Measurements from ENCODE around the gene ZNF205. TPM values are rescaled to one million over a fixed set of nuclear protein-coding genes. Genes with fewer than 3 reads are reported as not detected.

Gene ZNF205
- total RNA-seq, 2 experiments from 2014 or later: not detected

- Histone ChIP-seq H3K4me1 (ENCODE audit: insufficient read depth, low read length) (peaks cover 63% of the 10 kb centered on the region), H3K9me3 (ENCODE audit: control insufficient read depth in 1 of 2, insufficient read depth in 1 of 2, low read length in 2 of 2) (no peaks in the 10 kb centered on the region), H3K4me3 (ENCODE audit: low read length) (peak overlapping the region; percentile 44), H3K27me3 (ENCODE audit: control insufficient read depth in 1 of 2, insufficient read depth in 2 of 2, low read length in 2 of 2) (no peaks in the 10 kb centered on the region), H3K27ac (ENCODE audit: low read depth in 1 of 2, low read length in 2 of 2) (peak overlapping the region in 1 of 2 donors; percentile 22), H3K36me3 (ENCODE audit: insufficient read depth, low read length) (no peaks in the 10 kb centered on the region)
- peaks cover 63% of the 10 kb centered on the region for H3K4me1 Mint-ChIP-seq (ENCODE audit: low read depth)
- no peak for TF ChIP-seq CTCF (IDR thresholded peaks at IDR 0.05)
- H3K27me3 Mint-ChIP-seq: no peaks in the 10 kb centered on the region
- POLR2A ChIA-PET: interaction anchor here (0.9 to 4.5 kb wide), 4 partner anchors 10 to 48 kb away, joined by 3 to 35 read pairs (median 4); partner anchors contain the start of gene ZNF213
- peak overlapping the region; percentile 42 for H3K4me3 Mint-ChIP-seq
- DNase-seq: peak in 1 of 14 experiments; percentile 58
- H3K27ac Mint-ChIP-seq: no peak overlapping the region
- no peaks in the 10 kb centered on the region for H3K36me3 Mint-ChIP-seq (ENCODE audit: low read depth)
- CTCF ChIA-PET: interaction anchor here (1.0 to 2.5 kb wide), 2 partner anchors 10 to 28 kb away, joined by 3 to 10 read pairs; no protein-coding TSS in a partner anchor
- intact Hi-C loops (cut with DNase I, micrococcal nuclease): no loop called here
- no peaks in the 10 kb centered on the region for H3K9me3 Mint-ChIP-seq
- peak; percentile 68 for ATAC-seq (ENCODE audit: poor library complexity)
Measured at GRCh38 chr16:3086596-3087242, 25.7 kb upstream of the ZNF205 start.

GRCh38 chr16:3087243-3088235, 24.8 kb upstream of the ZNF205 start:
- Histone ChIP-seq H3K4me3 (ENCODE audit: low read length) (peak overlapping the region; percentile 44), H3K4me1 (ENCODE audit: insufficient read depth, low read length) (peaks cover 63% of the 10 kb centered on the region), H3K36me3 (ENCODE audit: insufficient read depth, low read length) (no peaks in the 10 kb centered on the region), H3K9me3 (ENCODE audit: control insufficient read depth in 1 of 2, insufficient read depth in 1 of 2, low read length in 2 of 2) (no peaks in the 10 kb centered on the region), H3K27ac (ENCODE audit: low read depth in 1 of 2, low read length in 2 of 2) (peak overlapping the region; percentile 10 to 22), H3K27me3 (ENCODE audit: control insufficient read depth in 1 of 2, insufficient read depth in 2 of 2, low read length in 2 of 2) (no peaks in the 10 kb centered on the region)
- peak overlapping the region; percentile 42 for H3K4me3 Mint-ChIP-seq
- H3K27me3 Mint-ChIP-seq: no peaks in the 10 kb centered on the region
- peak overlapping the region; percentile 48 for H3K27ac Mint-ChIP-seq
- intact Hi-C loops (cut with DNase I, micrococcal nuclease): no loop called here
- CTCF ChIA-PET: interaction anchor here (1.0 to 2.5 kb wide), 3 partner anchors 9 to 42 kb away, joined by 3 to 10 read pairs (median 6); no protein-coding TSS in a partner anchor
- H3K9me3 Mint-ChIP-seq: no peaks in the 10 kb centered on the region
- TF ChIP-seq CTCF (IDR thresholded peaks at IDR 0.05): no peak
- ATAC-seq (ENCODE audit: poor library complexity): no peak
- DNase-seq: no peak
- peaks cover 57% of the 10 kb centered on the region for H3K4me1 Mint-ChIP-seq (ENCODE audit: low read depth)
- no peaks in the 10 kb centered on the region for H3K36me3 Mint-ChIP-seq (ENCODE audit: low read depth)
- POLR2A ChIA-PET: interaction anchor here (0.9 to 4.5 kb wide), 5 partner anchors 11 to 47 kb away, joined by 3 to 35 read pairs (median 3); partner anchors contain the start of genes IL32 and ZNF213

- Mint-ChIP-seq H3K9me3 (no peaks in the 10 kb centered on the region), H3K4me3 (no peak overlapping the region), H3K27ac (peak overlapping the region; percentile 48), H3K4me1 (ENCODE audit: low read depth) (peaks cover 52% of the 10 kb centered on the region), H3K27me3 (no peaks in the 10 kb centered on the region), H3K36me3 (ENCODE audit: low read depth) (no peaks in the 10 kb centered on the region)
- ChIA-PET POLR2A (interaction anchor here (1.1 to 4.5 kb wide), 3 partner anchors 12 to 23 kb away, joined by 3 to 35 read pairs (median 3); partner anchors contain the start of gene IL32), CTCF (no interaction called here)
- H3K27me3 ChIP-seq (ENCODE audit: control insufficient read depth in 1 of 2, insufficient read depth in 2 of 2, low read length in 2 of 2): no peaks in the 10 kb centered on the region
- no peak overlapping the region for H3K4me3 ChIP-seq (ENCODE audit: low read length)
- H3K36me3 ChIP-seq (ENCODE audit: insufficient read depth, low read length): no peaks in the 10 kb centered on the region
- no peaks in the 10 kb centered on the region for H3K9me3 ChIP-seq (ENCODE audit: control insufficient read depth in 1 of 2, insufficient read depth in 1 of 2, low read length in 2 of 2)
- no peak overlapping the region for H3K27ac ChIP-seq (ENCODE audit: low read depth in 1 of 2, low read length in 2 of 2)
- intact Hi-C loops (cut with DNase I, micrococcal nuclease): no loop called here
- peaks cover 65% of the 10 kb centered on the region for H3K4me1 ChIP-seq (ENCODE audit: insufficient read depth, low read length)
- TF ChIP-seq CTCF (IDR thresholded peaks at IDR 0.05): no peak
- no peak for ATAC-seq (ENCODE audit: poor library complexity)
- DNase-seq: no peak
Measured at GRCh38 chr16:3088450-3088849, 23.9 kb upstream of the ZNF205 start.

Measured in CD4-positive, alpha-beta T cell (primary cell).